Hepatocyte (in vitro differentiated cells): ENCODE measurements around the gene PLEKHM3. TPM values are rescaled to one million over a fixed set of nuclear protein-coding genes. Genes with fewer than 3 reads are reported as not detected.

Source experiments
- DNase-seq: peaks from one replicate; pipeline ENCODE4 v3.0.0-alpha.2; 2016; ENCODE audit warnings: low spot score
- H2AFZ ChIP-seq: fragments of 200-600 bp; sonication (generic); 2 replicates; pipeline ENCODE4 v1.6.0; 2016; ENCODE audit warnings: antibody characterized with exemption, mild to moderate bottlenecking
- H3K27ac ChIP-seq: fragments of 200-600 bp; sonication (generic); 2 replicates; pipeline ENCODE4 v1.5.1; 2016; ENCODE audit warnings: mild to moderate bottlenecking
- H3K27me3 ChIP-seq: fragments of 200-600 bp; sonication (generic); 2 replicates; pipeline ENCODE4 v1.6.1; 2016
- H3K36me3 ChIP-seq: fragments of 200-600 bp; sonication (generic); replicated peaks from 2 replicates; pipeline ENCODE4 v1.5.1; 2016; ENCODE audit warnings: low read depth; ENCODE audit not compliant: insufficient read depth
- H3K4me1 ChIP-seq: fragments of 200-600 bp; sonication (generic); 2 replicates; pipeline ENCODE4 v1.5.1; 2016; ENCODE audit warnings: mild to moderate bottlenecking, moderate library complexity; ENCODE audit not compliant: insufficient read depth
- H3K4me2 ChIP-seq: fragments of 200-600 bp; sonication (generic); 2 replicates; pipeline ENCODE4 v1.6.0; 2016
- H3K4me3 ChIP-seq: fragments of 200-600 bp; sonication (generic); 2 replicates; pipeline ENCODE4 v1.5.1; 2016; ENCODE audit warnings: mild to moderate bottlenecking
- H3K79me2 ChIP-seq: fragments of 200-600 bp; sonication (generic); 2 replicates; pipeline ENCODE4 v1.6.0; 2017; ENCODE audit warnings: mild to moderate bottlenecking
- H3K9me2 ChIP-seq: fragments of 200-600 bp; sonication (generic); replicated peaks from 2 replicates; pipeline ENCODE4 v1.6.0; 2017; ENCODE audit warnings: mild to moderate bottlenecking; ENCODE audit not compliant: insufficient read depth
- H3K9me3 ChIP-seq: fragments of 200-600 bp; sonication (generic); 2 replicates; pipeline ENCODE4 v1.5.1; 2016; ENCODE audit warnings: low read depth, mild to moderate bottlenecking
- H4K20me1 ChIP-seq: fragments of 200-600 bp; sonication (generic); 2 replicates; pipeline ENCODE4 v1.6.0; 2016; ENCODE audit warnings: mild to moderate bottlenecking; ENCODE audit not compliant: insufficient read depth, poor library complexity, severe bottlenecking
- CTCF ChIP-seq: fragments of 200-600 bp; sonication (generic); IDR thresholded peaks from 2 replicates; pipeline ENCODE4 v1.5.1; 2016; ENCODE audit warnings: antibody characterized with exemption, mild to moderate bottlenecking; ENCODE audit not compliant: poor library complexity
- EZH2 ChIP-seq: fragments of 200-600 bp; sonication (generic); IDR thresholded peaks from 2 replicates; pipeline ENCODE4 v1.6.1; 2016; ENCODE audit warnings: antibody characterized with exemption, mild to moderate bottlenecking, borderline replicate concordance
- EZH2phosphoT487 ChIP-seq: fragments of 200-600 bp; sonication (generic); IDR thresholded peaks from one replicate; pipeline ENCODE4 v1.6.1; 2018; ENCODE audit warnings: antibody characterized with exemption, mild to moderate bottlenecking, low read depth, moderate library complexity; ENCODE audit not compliant: unreplicated experiment, severe bottlenecking
- WGBS: methylation state at CpG from one replicate; pipeline ENCODE4 v1.1.6; 2016; ENCODE audit warnings: low lambda C conversion rate; ENCODE audit errors: missing lambda C conversion rate; 5-methylcytosine and 5-hydroxymethylcytosine counted together
- polyA plus RNA-seq: library from polyadenylated mRNA; unstranded; fragments of >200 nt; fragmentation: Nextera tagmentation; extraction: Ambion mirVana; gene quantifications from 2 replicates; pipeline ENCODE4 v1.2.1, GENCODE V29; 2016
- total RNA-seq: library from RNA; depleted of rRNA; stranded (reverse); fragments of >200 nt; gene quantifications from 2 replicates; pipeline ENCODE4 v1.2.3, GENCODE V29; 2014

Gene PLEKHM3
- total and polyA plus RNA-seq, 2 experiments from 2014 or later: 4.2 to 11.1 TPM

GRCh38 chr2:207970826-207971180 lies 54.5 kb downstream of the PLEKHM3 start:
- H3K4me1 ChIP-seq: peaks cover 16% of the 10 kb centered on the region
- TF ChIP-seq EZH2phosphoT487 (no peak), EZH2 (no peak), CTCF (no peak)
- H3K27me3 ChIP-seq: no peaks in the 10 kb centered on the region
- H2AFZ ChIP-seq: no peak overlapping the region
- H3K4me3 ChIP-seq: no peak overlapping the region
- H3K36me3 ChIP-seq: no peaks in the 10 kb centered on the region
- H3K27ac ChIP-seq: peak overlapping the region; percentile 39
- DNase-seq: peak; percentile 16
- H3K9me2 ChIP-seq: no peaks in the 10 kb centered on the region
- H4K20me1 ChIP-seq: no peaks in the 10 kb centered on the region
- H3K9me3 ChIP-seq: no peaks in the 10 kb centered on the region
- H3K4me2 ChIP-seq: peak overlapping the region; percentile 53
- H3K79me2 ChIP-seq: peaks cover 26% of the 10 kb centered on the region

- H4K20me1 ChIP-seq: no peaks in the 10 kb centered on the region
- H3K27ac ChIP-seq: peak overlapping the region; percentile 39
- no peaks in the 10 kb centered on the region for H3K27me3 ChIP-seq
- TF ChIP-seq CTCF: no peak
- no peak for TF ChIP-seq EZH2
- TF ChIP-seq EZH2phosphoT487: no peak
- H3K9me3 ChIP-seq: no peaks in the 10 kb centered on the region
- H3K9me2 ChIP-seq: no peaks in the 10 kb centered on the region
- peaks cover 16% of the 10 kb centered on the region for H3K4me1 ChIP-seq
- peaks cover 26% of the 10 kb centered on the region for H3K79me2 ChIP-seq
- no peak overlapping the region for H2AFZ ChIP-seq
- H3K4me2 ChIP-seq: peak overlapping the region; percentile 53
- 13% methylated on average over 3 of the region's 3 CpGs for WGBS
- no peak overlapping the region for H3K4me3 ChIP-seq
- DNase-seq: no peak
- no peaks in the 10 kb centered on the region for H3K36me3 ChIP-seq
Observed at GRCh38 chr2:207970147-207970825, 55.0 kb downstream of the PLEKHM3 start.

- Histone ChIP-seq H3K36me3 (no peaks in the 10 kb centered on the region), H3K27ac (no peak overlapping the region), H3K4me3 (no peak overlapping the region), H3K4me1 (peaks cover 16% of the 10 kb centered on the region), H3K9me3 (no peaks in the 10 kb centered on the region), H2AFZ (no peak overlapping the region), H3K79me2 (peaks cover 26% of the 10 kb centered on the region), H4K20me1 (no peaks in the 10 kb centered on the region), H3K4me2 (peak overlapping the region; percentile 53), H3K9me2 (no peaks in the 10 kb centered on the region), H3K27me3 (no peaks in the 10 kb centered on the region)
- WGBS: 71% methylated on average over 2 of the region's 2 CpGs
- TF ChIP-seq EZH2 (no peak), CTCF (no peak), EZH2phosphoT487 (no peak)
- DNase-seq: no peak
Observed at GRCh38 chr2:207969249-207969648, 56.1 kb downstream of the PLEKHM3 start.
